NCI-H1048 (cell line): ENCODE measurements around the gene FCGR1A.
A peak's percentile ranks its signal among the peaks of the same experiment; 100 is the strongest.
"Not testable (repeated sequence)": the region's sequence is repeated elsewhere in the genome, so short reads cannot be mapped to it uniquely, and the experiment has no call there.

Source experiments
- DNase-seq: peaks from one replicate; lab custom pipeline; 2025; lab: John Stamatoyannopoulos, UW

The FCGR1A gene

DNA sequence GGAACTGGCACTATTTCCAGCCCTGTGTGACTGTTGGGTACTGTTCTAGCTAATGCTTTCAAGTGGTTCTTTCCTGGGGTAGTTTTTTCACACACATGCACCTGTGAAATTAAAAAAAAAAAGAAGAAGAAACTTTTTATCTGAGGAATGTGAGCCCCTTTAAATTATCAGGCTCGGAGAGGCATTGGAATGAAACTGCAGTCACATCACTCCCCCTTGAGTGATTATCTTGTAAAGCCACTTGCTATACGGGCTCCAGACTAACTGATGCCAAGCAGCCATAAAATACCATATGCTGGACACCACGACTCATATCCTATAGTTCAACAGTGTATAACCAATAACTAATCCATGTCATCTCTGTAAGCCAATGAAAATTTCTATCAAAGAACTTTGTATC, 5.4 kb upstream of the FCGR1A start:
- DNase-seq = not testable (repeated sequence)

DNA sequence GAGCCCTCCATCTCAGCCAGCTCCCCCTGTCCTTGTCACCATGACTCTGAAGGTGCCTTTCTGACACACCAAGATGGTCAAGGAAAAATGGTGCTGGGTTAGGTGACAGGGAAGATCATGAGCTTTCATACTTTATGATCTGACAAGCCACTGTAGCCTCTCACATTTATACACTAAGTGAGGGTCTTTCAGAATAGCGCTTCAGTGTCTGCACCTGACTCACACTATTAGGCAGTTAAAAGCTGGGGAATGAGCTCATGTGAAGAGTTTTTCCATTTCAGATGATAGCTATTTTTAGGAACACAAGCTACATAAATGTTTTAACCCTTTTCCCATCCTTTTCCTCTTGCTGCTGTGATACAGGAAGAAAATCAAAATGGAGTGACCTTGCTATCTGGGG, 4.2 kb upstream of the FCGR1A start:
- DNase-seq = not testable (repeated sequence)

- not testable (repeated sequence) for DNase-seq
These were observed 995 bp upstream of the FCGR1A start for GRCh38 chr1:149781413-149781984.

DNA sequence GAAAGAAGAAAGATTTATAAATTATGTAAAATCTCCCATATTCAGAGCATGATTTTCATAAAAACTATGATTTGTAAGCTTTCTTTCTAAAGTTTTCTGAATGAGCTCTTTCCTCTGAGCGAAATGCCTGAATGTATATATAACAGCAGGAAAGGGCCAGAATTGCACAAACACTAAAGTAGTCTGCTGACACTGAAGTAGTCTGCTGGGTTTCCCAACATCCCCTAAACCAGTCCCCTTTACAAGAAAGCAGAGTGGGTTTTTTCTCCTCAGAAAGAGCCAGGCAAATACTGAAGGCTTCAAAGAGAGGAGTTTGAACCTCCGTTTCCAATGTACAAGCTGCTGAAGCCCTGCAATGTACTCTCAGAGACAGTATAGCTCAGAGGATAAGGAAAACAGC, 795 bp downstream of the FCGR1A start:
- DNase-seq = not testable (repeated sequence)

- DNase-seq = not testable (repeated sequence)
These were observed 1.4 kb downstream of the FCGR1A start for GRCh38 chr1:149783868-149784267.

- not testable (repeated sequence) for DNase-seq
These were observed 5.4 kb downstream of the FCGR1A start for GRCh38 chr1:149787688-149788451.

DNA sequence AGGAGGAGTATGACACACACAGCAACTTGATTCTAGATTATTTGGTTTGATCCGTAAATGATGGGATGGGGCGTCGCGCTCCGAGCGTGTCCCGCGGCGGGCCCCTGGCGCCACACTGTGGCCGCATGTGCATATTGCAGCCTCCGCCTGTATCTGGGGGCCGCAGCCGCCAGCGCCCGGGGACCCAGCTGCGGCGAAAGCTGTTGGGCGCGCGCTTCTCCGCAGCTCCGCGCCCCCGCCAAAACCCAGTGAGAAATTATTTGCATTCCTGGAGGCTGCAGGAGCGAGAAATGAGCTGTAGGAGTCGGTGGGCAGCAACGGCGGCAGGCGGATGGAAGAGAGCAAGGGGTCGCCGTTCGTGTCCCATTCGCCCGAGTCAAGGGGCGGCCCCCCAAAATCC, 10.0 kb downstream of the FCGR1A start:
- peak; percentile 15 for DNase-seq

- peak; percentile 57 for DNase-seq
These were observed 10.5 kb downstream of the FCGR1A start for GRCh38 chr1:149792912-149793515.

GRCh38 chr1:149793885-149794284, 11.4 kb downstream of the FCGR1A start:
- DNase-seq = not testable (repeated sequence)

DNA sequence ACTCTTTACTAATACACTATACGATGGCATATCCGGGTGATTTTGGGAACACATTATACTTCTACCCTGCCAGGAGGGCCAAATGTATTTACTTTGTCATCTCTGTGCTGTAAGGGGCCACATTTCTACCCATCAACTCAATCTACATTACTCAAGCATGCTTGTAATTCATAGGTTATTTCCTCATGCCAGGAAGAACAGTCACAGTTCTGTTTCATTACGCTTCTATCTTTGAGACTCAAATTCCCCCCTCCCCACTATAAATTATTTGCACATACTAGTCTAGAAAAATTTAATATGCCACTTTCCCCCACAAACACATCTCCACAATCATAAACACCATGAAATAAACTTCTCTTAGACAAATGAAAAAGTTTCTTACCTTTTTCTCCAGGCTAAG, 19.1 kb downstream of the FCGR1A start:
- not testable (repeated sequence) for DNase-seq

- DNase-seq = not testable (repeated sequence)
These were observed 22.1 kb downstream of the FCGR1A start for GRCh38 chr1:149804417-149805080.

- not testable (repeated sequence) for DNase-seq
These were observed 28.4 kb downstream of the FCGR1A start for GRCh38 chr1:149810697-149811405.

GRCh38 chr1:149811514-149811889, 29.0 kb downstream of the FCGR1A start:
- not testable (repeated sequence) for DNase-seq

- DNase-seq = peak; percentile 87
These were observed 29.7 kb downstream of the FCGR1A start for GRCh38 chr1:149811890-149812829.

DNA sequence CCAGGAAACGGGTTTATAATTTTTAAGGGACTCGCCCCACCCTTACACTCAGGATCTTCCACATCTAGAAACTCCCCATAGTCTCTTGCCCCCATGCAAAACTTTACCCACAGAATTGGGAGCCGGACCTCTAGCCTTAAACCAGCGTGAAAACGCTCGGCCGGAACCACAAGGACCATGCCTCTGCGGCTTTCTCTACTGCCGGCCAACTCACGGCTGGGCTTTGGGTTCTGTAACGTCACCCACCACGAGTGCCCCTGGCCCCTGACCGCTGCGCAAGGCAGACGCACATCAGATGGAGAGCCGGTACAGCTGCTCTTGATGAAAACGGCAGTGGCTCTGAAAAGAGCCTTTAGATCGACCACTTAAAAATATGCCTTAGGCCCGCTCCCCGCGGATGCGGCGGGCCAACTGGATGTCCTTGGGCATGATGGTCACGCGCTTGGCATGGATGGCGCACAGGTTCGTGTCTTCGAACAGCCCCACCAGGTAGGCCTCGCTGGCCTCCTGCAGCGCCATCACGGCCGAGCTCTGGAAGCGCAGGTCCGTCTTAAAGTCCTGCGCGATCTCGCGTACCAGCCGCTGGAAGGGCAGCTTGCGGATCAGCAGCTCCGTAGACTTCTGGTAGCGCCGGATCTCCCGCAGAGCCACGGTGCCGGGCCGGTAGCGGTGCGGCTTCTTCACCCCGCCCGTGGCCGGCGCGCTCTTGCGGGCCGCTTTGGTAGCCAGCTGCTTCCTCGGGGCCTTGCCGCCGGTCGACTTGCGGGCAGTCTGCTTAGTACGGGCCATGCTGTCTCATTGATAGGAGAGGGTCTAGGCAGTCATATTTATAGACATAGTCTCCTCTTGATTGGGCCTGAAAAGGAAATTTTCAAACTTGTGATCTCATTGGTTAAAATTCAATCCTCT, 30.7 kb downstream of the FCGR1A start:
- DNase-seq = peak; percentile 75

- DNase-seq = not testable (repeated sequence)
These were observed 37.9 kb downstream of the FCGR1A start for GRCh38 chr1:149820387-149820786.

GRCh38 chr1:149826555-149826954, 44.1 kb downstream of the FCGR1A start:
- not testable (repeated sequence) for DNase-seq

- DNase-seq = not testable (repeated sequence)
These were observed 49.3 kb downstream of the FCGR1A start for GRCh38 chr1:149831764-149832315.
